LoVo (cell line): ENCODE data around the gene PXDC1.

Experiments
- DNase-seq: peaks from one replicate; pipeline ENCODE4 v3.0.0-alpha.2; 2016; ENCODE audit warnings: low spot score

The PXDC1 gene, protein sequence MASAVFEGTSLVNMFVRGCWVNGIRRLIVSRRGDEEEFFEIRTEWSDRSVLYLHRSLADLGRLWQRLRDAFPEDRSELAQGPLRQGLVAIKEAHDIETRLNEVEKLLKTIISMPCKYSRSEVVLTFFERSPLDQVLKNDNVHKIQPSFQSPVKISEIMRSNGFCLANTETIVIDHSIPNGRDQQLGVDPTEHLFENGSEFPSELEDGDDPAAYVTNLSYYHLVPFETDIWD

DNA sequence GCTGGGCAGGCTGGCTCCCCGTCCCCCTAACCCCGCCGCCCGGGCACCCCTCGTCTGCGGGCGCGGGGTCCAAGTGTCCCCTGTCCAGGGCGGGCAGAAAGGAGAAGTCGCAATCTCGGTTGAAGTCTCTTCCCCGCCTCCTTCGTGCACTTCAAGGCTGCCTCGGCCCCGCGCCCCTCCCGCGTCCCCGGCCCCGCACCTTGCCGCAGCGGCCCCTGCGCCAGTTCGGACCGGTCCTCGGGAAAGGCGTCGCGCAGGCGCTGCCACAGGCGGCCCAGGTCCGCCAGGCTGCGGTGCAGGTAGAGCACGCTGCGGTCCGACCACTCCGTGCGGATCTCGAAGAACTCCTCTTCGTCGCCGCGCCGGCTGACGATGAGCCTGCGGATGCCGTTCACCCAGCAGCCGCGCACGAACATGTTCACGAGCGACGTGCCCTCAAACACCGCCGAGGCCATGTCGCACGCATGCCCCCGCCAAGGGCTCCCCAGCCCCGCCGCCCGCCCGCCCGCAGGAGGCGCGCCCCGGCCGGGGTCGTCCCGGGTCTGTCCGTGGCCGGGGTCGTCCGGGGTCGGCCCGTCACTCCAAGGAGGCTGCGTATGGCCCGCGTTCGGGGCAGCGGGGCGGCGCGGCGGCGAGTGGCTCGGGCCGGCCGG is at the start of gene PXDC1:
Gene PXDC1 (minus strand): TSS at position 637 of the 653 bp plus-strand sequence. CDS start 182 bp downstream, at position 455.
- DNase-seq, result no peak

DNA sequence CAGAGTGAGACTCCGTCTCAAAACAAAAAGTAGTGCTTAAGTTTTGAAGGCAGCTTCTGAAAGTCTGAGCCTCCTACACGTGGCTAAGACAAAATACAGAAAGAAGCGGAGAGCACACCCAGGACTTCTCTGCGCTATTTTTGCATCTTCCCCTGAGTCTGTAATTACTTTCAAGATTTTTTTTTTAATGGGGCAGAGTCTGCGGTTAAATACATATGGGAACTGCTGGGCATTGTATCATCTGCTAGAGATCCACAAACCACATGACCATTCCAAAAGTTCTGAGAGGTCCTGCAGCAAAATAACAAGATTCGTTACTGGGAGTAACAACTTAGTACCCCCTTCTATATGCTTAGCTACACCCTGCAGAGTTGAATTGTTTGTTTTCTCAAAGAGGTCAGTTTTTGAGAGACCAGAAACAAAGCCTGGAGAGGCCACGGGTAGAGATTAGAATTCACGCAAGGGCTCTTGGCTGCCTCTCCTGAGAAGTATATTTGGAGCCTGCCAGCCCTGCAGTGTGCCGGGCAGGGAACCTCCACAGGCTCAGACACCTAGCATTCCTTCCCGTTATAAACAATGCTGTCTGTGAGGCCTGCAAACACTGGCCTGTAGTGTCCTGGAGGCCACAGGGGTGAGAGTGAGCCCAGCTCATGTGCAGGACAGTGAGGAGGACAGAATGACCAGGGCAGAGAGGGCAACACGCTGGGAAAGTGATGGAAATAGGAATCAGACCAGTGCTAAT is 49.5 kb upstream of the PXDC1 start:
- DNase-seq, result no peak

DNA sequence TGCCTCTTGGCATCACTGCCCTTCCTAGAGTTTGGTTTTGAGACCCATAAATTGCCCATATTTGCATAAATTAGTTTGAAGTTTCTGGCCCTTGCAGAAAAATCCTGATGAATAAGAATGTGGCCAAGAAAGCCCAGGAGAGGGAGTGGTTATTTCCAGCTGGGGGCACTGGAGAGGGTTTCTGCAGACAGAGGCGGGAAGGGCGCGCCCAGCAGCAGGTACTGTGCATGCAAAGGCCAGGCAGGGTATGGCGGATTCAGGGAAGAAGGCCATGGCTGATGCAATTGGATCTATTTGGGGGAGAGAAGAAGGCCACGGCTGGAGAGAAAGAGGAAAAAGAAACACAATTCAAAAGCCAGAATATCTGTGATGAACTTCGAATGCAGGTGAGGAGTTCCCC is 48.2 kb upstream of the PXDC1 start:
- DNase-seq, result no peak

DNA sequence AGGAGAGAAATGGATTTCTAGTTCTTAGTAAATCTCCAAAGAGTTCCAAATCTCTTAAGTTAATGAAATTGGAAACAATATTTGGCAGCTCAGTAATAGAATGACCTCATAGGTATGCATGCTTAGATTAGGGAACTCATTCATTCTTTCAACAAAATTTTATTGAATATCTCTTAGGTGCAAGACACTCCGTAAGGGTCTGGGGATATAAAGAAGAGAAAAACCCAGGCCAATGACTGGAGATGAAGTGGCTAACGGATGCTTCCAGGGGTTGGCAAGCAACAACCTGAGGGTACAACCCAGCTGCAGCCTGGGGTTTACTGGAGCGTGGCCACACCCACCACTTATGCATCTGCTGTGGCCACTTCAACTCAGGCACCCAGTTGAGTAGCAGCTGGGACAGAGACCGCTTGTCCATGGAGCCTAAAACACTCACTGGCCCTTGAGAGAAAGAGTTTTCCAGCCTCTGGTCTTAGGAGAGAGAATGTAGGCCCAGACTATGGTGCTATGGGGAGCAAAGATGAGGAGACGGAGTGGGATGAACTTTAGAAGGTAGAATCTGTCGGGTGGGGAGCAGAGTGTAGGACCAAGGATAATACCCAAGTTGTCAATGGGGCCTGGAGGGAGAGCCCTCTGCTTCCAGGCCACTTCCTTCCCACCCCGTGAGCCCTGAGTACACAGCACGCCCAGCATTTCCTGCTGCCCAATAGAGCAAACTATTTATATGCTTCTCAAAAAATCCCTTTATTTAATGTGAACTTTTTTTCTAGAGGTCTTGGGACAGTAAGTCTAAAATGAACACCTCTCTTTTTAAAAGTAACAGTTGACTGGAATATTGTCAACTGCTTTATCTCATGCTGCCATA is 46.8 kb upstream of the PXDC1 start:
- DNase-seq, result no peak

DNA sequence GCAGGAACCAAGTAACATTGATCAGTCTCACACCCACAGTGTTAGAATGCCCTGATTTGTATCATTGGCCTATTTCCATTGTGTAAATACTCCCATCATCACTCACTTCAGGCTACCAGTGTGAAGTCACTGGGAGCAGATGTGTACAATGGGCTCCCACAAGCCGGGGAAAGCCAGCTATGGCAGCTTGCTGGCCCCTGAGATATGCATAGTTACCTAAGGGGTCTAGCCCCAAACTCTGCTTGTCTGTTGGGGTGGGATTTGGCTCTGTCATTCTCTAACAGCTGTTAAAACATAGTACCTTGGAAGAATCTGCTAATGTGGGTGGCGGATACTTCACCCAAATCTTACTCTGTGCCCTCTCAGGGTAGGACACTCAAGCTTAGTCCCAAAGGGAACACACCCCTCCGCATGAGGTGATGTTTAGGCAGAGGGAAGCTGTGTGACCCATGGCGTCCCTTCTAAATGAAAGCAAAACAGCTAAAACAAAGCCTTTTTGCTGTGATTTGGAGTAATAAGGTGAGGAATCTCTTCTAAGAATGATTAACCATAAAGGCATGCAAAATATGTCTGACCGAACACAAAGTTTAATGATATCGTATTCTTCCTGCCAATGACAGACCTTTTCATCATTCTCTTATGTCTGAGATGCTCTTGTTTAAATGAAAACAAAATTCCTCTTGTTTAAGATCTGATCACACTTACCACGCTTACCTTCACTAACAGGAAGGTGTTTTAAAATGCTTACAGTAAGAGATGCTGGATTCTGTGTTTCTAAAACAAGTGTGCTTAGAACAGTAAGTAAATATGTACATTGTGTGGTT is 45.9 kb upstream of the PXDC1 start:
- peak; percentile 41 for DNase-seq

DNA sequence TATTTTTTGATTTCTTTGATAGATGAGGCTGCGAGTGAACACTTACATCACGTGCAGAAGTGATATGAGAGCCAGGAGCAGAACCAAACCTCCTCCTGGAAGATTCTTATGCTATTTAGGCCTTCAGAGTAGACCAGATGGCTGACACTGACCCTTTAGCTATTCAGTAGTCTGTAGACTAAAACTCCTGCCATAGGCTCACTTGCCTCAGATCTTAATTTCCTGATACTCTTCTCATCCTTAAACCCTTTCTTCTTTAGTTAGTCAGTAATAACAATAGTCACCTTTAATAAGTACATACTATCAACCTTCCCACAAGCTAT is 45.2 kb upstream of the PXDC1 start:
- no peak for DNase-seq

DNA sequence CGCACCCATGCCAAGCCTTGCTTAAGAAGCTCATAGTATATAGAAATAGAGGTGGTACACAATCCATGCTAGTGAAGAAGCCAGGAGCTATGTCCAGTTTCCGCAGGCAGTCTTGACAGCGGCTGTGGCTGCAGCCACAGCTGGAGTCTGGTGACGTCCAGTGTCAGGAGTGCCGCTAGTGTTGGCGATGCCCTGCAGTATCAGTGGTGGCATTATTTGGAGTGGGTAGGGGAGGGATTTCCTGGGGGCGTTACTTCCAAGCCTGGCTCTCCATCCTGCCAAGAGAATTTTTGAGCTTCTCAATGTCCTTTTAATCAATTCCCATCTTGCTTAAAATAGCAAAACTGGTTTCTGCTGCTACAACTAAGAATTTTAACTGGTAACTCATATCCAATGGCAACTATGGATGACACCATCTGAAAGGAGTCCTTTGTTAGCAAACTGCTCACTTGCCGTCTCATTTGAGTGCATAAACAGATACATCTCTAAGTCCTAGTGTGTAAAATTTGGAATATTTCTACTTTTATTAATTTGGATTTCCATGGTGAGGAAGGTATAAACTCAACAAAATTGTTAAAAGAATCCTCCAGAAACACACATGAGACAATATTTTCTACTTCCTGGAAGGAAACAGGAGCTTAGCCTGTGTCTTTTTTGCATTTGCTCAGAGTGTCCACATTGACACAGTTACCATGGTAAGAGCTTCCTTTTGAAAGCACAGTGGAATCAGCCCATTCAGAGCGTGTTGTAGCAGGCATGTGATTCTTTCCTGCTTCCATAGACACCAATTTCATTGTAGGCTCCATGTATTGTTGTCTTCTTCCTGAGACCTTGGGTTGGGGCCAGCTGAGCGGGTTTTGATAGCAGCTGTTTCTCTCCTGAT is 44.6 kb upstream of the PXDC1 start:
- no peak for DNase-seq

DNA sequence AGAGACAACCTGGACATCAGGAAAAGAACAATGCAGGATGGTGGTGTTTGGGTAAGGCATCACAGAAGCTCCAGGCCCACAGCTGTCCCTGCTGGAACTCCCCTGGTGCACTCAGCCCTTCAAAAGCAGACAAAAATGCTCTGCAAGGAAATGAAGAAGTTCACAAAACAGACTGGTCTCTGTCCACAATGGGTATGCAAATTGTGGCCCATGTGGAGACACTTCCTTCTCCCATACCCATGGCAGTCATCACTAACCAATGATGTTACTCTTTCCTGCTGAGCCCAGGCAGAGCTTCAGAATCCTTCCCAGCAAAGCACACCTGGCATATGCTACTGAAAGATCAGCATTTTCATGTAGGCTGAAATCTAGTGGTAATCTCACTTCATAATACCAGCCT is 42.6 kb upstream of the PXDC1 start:
- DNase-seq, result no peak

DNA sequence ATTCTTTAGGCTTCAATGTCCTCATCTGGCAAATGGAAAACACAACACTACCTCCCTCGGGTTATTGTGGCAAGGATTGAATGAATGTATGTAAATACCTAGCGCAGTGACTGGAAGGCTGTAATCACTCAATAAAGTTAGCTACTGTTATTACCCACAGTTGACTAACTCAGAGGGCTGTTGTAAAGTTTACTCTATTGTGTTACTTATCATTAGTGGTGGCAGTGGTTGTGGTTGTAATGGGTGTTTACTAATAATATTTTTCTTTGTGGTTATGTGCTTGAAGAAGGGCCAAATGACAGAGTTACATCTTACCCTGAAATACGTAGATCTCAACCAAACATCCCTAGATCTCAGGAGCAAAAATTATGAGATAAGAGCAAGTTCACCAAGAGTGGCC is 42.0 kb upstream of the PXDC1 start:
- DNase-seq, result no peak

DNA sequence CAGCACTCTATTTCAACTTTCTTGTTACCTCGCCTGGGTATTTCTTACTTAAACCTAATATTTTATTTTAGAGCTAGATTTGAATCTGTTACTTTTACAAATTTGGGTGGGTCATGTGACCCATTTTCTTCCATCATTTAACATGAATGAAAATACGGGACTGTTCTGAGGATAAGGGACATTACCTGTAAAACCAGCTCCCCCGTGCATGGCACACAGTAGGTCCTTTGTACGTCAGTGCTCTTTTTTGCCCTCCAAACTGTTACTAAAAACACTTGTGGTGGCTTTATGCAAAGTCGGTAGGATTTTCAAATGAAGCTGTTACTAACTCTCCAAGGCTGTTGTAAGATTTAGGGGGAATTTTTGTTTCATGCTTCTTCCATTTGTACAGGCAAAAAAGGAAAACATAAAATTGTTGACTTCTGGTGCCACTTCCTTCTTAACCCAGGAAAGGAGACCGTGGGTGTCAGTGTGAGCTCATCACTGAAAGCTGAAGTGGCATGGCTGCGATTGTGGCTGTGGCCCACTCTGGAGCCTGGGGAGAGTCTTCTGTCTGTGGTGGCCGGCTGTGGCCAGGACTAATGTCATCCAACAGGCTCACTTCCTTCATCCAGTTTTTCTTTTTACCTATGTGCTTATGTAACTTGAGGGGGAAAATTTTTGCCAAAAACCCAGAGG is 40.2 kb upstream of the PXDC1 start:
- no peak for DNase-seq

DNA sequence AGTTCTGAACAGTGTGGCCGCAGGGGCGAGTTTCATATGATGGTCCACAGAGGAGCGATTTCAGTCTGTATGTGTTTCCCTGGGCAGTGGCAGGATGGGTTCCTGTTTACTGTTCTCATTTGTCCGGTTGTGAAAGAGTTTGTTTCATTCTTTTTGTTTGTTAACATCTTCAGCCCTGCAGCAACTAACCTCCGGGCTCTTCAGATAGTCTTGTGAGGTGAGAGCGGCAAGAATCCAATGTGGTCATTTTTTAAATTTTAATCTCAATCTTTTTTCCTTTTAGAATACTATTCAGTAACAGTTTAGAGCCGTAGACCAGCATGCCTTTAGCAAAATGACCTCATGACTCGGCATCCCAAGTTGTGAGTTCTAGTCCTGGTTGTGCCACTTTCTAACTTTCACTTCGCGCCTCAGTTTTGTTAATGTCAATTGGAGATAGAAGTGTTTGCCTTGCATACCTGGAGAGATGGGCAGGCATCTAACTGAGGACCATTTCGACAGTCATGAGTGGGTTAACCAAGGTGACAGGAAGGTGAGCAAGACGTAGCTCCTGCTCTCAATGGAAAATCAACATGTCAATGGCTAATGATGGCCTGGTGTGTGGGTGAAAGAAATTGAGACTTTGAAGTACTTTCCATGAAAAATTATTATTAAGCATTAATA is 38.5 kb upstream of the PXDC1 start:
- DNase-seq, result no peak

DNA sequence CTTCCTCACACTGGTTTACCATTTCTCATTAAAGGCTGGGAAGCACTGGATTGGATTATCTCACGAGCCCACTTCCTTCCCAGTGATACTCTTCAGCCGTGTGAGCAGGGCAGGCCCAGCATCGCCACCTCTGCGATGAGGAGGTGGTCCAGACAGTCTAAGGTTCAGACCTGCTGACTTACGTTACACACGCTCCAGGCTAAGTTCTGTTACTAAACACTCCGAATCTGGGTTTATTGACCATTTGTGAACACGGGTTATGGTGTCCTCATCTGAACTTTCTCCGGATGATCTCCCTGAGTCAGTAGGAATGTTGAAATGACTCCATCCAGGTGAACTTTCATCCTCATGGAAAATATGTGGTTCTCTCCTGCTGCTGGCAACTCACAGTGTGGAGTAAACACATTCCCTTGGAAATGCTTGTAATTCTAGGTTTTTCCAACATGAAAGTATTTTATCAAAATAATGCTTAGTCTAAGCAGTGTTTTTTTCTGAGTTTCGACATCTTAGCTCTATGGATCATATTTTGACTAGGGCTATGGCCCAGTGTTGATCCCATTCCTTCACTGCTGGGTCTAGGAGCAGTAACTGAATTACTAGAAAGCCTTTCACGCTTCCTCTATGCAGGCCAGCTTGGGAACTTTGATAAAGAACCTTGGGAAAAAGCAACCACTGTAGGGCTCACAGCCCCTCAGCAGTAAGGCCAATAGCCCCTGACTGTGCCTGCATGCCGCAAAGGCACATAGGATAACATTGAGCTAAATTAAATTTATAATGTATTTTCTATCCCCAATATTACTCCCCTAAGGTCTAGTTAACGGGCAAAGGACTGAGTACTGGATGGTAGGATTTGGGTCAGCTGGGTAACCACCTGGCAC is 37.7 kb upstream of the PXDC1 start:
- no peak for DNase-seq

DNA sequence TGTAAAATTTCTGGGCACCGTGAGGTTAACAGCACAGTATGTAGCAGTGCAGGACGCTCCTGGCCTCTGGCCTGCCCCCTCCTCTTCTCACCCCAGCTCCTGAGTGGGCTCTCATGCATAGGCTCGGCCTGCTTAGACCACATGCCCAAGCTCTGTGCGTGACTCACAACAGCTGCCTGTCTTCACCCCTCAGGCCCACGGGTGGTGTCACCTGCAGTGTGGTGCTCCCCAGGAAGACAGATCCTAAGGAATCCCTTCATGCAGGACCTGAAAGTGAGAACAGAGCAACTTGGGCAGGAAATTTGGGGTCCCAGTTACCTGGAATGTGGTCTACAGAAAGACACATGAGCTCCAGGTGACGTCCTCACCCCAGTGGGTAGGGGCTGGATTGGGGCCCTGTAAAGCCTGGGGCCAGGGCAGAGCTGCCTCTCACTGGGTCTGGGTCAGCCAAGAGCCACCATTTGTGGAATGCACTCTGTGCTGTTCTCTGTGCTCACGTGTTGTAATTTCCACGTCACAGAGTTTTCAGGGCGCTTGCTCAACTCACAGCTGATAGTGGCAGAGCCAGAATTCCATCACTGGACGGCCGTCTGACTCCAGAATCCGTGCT is 37.0 kb upstream of the PXDC1 start:
- no peak for DNase-seq

DNA sequence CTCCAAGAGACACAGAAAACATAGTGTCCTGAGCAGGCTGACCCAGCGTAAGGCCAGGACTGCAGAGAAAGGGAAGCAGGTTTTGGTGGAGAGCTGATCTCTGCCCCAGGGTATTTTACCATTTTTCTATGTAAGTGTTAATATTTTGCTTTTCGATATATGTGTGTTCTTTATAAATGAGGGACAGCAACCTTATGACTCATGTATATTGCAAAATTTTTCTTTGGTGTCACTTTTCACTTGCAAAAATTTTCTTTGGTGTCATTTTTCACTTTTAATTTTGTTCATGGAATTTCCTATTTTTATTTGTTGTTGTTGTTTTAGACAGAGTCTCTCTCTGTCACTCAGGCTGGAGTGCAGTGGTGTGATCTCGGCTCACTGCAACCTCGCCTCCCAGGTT is 34.6 kb upstream of the PXDC1 start:
- DNase-seq, result no peak

DNA sequence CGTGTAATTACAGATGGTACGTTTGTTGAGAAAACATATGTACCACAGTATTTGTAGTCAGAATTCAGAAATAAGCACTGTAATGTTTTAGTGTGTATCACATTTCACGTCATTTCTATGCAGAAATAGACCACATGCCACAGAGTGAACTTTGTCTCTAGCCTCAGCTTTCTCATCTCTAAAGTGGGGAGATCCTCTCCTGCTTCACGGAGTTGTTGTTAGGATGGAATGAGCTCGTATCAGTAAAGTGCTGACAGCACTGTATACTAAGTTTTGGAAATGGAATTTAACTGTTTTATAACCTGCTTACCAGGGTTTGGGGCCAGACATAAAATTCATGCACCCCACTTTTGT is 34.2 kb upstream of the PXDC1 start:
- DNase-seq, result no peak

DNA sequence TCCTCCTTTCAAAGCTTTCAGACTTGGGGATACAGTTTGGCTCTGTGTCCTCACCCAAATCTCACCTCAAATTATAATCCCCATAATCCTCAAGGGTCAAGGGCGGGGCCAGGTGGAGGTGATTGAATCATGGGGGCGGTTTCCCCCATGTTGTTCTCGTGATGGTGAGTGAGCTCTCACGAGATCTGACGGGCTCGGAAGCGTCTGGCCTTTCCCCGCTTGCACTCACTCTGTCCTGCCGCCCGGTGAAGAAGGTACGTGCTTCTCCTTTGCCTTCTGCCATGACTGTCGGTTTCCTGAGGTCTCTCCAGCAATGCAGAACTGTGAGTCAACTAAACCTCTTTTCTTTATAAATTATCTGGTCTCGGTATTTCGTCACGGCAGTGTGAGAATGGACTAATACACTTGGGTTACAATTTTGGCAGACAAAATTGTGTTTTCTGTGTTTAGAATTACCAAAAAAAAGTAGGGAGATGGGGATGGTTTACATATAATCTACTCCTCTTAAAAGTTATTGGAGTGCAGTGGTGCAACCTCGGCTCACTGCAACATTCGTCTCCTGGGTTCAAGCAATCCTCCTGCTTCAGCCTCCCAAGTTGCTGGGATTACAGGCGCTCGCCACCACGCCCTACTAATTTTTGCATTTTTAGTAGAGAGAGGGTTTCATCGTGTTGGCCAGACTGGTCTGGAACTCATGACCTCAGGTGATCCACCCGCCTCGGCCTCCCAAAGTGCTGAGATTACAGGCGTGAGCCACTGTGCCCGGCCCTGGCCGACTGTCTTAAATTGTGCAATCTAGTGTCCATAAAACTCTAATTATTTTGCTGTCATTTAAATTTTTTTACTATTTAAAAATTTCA is 33.6 kb upstream of the PXDC1 start:
- DNase-seq, result no peak

DNA sequence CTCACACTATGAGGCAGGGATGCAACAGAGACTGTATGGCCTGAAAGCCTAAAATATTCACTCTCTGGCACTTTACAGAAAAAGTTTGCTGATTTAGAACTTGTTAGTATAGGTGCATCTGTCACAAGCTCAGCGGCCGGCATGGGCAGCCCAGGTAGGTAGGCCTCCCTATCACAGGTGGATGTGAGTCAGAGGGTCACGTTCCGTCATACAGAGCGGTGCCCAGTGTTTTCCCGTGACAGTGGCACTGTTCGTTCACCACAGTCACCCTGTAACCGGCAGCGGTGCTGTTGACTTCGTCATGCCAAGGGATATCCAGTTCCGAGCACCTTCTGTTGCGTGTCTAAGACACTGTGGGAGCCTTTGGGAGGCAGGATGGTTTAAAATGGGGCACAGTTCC is 32.9 kb upstream of the PXDC1 start:
- no peak for DNase-seq
